ENCODE results near the gene FBXL2.

GRCh38 chr3:33420966-33421365, 143.7 kb downstream of the FBXL2 start:
- TF ChIP-seq, protein P1, sequence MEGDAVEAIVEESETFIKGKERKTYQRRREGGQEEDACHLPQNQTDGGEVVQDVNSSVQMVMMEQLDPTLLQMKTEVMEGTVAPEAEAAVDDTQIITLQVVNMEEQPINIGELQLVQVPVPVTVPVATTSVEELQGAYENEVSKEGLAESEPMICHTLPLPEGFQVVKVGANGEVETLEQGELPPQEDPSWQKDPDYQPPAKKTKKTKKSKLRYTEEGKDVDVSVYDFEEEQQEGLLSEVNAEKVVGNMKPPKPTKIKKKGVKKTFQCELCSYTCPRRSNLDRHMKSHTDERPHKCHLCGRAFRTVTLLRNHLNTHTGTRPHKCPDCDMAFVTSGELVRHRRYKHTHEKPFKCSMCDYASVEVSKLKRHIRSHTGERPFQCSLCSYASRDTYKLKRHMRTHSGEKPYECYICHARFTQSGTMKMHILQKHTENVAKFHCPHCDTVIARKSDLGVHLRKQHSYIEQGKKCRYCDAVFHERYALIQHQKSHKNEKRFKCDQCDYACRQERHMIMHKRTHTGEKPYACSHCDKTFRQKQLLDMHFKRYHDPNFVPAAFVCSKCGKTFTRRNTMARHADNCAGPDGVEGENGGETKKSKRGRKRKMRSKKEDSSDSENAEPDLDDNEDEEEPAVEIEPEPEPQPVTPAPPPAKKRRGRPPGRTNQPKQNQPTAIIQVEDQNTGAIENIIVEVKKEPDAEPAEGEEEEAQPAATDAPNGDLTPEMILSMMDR (IDR thresholded peaks at IDR 0.05) = no peak
- no peak for TF ChIP-seq POLR2A (IDR thresholded peaks at IDR 0.05)
